Keratinocyte (primary cell): ENCODE measurements around the gene ASTN2.

Experiments used
- EZH2 ChIP-seq: IDR thresholded peaks from one replicate; pipeline ENCODE4 v1.6.1; 2012; ENCODE audit warnings: inconsistent platforms, mild to moderate bottlenecking, low read length, moderate library complexity
- TF ChIP-seq, protein P1 (sequence below), 3 experiments: IDR thresholded peaks in 1 of 3; conservative IDR thresholded peaks in 1 of 3; optimal IDR thresholded peaks in 1 of 3; 2 replicates in 2 of 3; 3 replicates in 1 of 3; pipeline versions ENCODE3 to v1.5.1; 2011; ENCODE audit warnings: low read length in 3 of 3, mild to moderate bottlenecking in 3 of 3, moderate library complexity in 2 of 3, control low read depth in 1 of 3, inconsistent platforms in 1 of 3; ENCODE audit not compliant: insufficient read depth in 2 of 3; ENCODE audit errors: extremely low read depth in 1 of 3

DNA sequence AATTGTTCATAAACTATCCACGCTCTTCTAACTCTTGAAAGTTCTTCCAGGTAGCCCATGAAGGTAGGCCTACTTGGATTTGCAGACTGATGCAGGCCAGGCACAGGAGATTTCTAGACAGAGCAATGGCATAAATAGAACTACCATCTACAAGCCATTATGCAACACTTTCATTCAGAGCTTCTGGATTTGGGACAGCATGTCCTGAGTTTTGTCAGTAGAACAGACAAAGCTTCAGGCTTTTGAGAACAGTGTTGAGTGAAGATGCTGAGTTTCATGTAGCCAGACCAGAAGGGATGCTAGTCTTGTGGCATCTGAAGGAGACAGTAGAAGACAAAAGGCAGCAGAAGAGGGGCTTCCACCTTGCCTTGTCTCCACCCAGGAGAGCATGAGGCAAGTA is 531.2 kb downstream of the ASTN2 start:
- TF ChIP-seq, protein P1, sequence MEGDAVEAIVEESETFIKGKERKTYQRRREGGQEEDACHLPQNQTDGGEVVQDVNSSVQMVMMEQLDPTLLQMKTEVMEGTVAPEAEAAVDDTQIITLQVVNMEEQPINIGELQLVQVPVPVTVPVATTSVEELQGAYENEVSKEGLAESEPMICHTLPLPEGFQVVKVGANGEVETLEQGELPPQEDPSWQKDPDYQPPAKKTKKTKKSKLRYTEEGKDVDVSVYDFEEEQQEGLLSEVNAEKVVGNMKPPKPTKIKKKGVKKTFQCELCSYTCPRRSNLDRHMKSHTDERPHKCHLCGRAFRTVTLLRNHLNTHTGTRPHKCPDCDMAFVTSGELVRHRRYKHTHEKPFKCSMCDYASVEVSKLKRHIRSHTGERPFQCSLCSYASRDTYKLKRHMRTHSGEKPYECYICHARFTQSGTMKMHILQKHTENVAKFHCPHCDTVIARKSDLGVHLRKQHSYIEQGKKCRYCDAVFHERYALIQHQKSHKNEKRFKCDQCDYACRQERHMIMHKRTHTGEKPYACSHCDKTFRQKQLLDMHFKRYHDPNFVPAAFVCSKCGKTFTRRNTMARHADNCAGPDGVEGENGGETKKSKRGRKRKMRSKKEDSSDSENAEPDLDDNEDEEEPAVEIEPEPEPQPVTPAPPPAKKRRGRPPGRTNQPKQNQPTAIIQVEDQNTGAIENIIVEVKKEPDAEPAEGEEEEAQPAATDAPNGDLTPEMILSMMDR (optimal IDR thresholded peaks at IDR 0.05 in 1 of 3, IDR thresholded peaks at IDR 0.05 in 1 of 3, conservative IDR thresholded peaks at IDR 0.05 in 1 of 3; ENCODE audit: extremely low read depth in 1 of 3, insufficient read depth in 2 of 3, low read length in 3 of 3), result no peak
- no peak for TF ChIP-seq EZH2
